Epithelial cell of esophagus (primary cell): ENCODE measurements around the gene DCLK1.

Experiments
- DNase-seq: peaks from one replicate; pipeline ENCODE4 v3.0.0; 2010; ENCODE audit warnings: low read depth
- H3K4me3 ChIP-seq: 2 replicates; pipeline ENCODE4 v1.5.1; 2011; ENCODE audit warnings: mild to moderate bottlenecking, low read length, control low read depth
- TF ChIP-seq, protein P1 (sequence below): IDR thresholded peaks from 2 replicates; pipeline ENCODE4 v1.5.1; 2011; ENCODE audit warnings: low read depth, mild to moderate bottlenecking, low read length, control low read depth, inconsistent platforms; ENCODE audit not compliant: insufficient read depth; ENCODE audit errors: missing control alignments

Gene DCLK1

DNA sequence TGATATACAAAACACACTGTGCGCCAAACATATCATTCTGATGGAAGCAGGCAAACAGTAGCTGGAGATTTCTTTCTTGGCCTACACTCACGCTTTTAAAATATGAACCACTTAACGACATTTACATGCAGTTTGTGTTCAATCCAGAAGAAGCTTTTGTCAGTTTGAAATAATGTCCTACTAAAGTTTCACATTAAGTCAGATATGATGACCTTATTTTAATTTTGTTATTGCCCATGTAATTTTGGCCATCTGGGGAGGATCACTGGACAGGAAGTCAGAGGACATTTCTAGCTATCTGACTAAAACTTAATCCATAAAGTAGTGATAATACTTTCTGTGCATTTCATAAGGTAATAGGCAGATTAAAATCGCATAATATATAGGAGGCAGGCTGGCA, 98.1 kb downstream of the DCLK1 start:
- no peak overlapping the region for H3K4me3 ChIP-seq
- no peak for DNase-seq
- TF ChIP-seq, protein P1, sequence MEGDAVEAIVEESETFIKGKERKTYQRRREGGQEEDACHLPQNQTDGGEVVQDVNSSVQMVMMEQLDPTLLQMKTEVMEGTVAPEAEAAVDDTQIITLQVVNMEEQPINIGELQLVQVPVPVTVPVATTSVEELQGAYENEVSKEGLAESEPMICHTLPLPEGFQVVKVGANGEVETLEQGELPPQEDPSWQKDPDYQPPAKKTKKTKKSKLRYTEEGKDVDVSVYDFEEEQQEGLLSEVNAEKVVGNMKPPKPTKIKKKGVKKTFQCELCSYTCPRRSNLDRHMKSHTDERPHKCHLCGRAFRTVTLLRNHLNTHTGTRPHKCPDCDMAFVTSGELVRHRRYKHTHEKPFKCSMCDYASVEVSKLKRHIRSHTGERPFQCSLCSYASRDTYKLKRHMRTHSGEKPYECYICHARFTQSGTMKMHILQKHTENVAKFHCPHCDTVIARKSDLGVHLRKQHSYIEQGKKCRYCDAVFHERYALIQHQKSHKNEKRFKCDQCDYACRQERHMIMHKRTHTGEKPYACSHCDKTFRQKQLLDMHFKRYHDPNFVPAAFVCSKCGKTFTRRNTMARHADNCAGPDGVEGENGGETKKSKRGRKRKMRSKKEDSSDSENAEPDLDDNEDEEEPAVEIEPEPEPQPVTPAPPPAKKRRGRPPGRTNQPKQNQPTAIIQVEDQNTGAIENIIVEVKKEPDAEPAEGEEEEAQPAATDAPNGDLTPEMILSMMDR: no peak

DNA sequence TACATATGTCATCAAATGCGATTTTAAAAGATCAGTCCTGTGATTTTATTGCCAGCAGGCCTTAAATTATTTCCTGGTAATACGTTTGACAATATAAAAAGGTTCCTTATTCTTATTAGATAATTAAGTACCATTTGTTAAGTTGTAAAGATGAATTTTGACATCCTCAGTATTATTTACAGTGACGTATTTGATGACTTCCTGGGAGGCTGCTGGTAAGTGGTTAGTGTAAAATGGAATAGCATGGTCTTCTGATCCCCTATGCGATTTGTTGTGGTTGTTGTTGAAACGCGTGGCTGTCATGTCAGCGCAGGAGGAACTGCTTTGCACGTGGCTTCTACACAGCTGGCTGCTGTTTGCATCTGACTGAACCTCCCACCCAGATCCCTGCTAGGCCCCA, 99.7 kb downstream of the DCLK1 start:
- TF ChIP-seq, protein P1: no peak
- DNase-seq: no peak
- no peak overlapping the region for H3K4me3 ChIP-seq

DNA sequence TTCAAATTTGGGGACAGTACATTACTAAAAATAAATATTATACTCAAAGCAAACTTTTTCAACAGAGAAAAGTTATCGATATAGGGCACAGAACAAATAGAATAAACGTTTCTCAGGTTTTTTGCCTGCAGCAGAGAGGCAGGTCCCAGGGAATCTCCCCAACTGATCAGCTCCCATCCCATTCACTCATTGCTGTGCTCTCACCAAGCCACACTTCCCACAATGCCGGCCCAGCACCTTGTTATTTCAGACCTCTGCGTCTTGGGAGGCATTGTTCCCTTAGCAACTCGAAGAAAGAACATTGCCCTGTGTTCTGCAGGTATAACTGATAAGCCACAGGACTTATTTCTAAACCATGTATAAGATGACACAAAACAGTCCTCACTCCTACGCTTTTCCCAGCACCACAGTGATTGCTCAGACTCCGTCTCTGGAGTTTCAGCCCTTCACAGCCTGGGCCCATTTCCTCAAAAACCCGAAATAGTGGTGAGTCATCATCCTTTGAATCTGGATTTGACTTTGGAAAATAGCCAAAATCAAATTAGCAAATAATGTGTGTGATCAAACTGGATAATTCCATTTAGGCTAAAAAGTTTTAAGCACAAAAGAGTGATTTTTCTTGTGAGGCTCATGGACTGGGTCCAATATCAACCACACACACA, 100.4 kb downstream of the DCLK1 start:
- H3K4me3 ChIP-seq: no peak overlapping the region
- TF ChIP-seq, protein P1: no peak
- peak; percentile 86 for DNase-seq

DNA sequence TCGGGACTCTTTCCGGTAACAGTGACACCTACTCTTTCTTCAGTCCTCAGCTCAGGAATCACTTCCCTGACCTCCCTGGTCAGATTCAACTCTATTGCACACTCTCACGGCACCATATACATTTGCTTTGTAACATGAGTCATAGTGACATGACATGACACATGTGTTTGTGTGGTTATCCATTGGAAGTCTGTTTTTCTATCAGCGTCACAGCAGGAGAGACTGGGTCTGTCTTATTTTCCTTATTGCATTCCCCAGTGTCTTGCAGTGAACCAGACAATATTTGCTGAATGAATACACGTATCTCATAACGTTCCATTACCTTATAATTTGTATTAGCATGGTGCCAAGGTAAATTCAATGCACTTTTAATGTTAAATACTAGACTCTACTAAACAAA, 102.0 kb downstream of the DCLK1 start:
- TF ChIP-seq, protein P1: no peak
- peak; percentile 69 for DNase-seq
- H3K4me3 ChIP-seq: no peak overlapping the region

DNA sequence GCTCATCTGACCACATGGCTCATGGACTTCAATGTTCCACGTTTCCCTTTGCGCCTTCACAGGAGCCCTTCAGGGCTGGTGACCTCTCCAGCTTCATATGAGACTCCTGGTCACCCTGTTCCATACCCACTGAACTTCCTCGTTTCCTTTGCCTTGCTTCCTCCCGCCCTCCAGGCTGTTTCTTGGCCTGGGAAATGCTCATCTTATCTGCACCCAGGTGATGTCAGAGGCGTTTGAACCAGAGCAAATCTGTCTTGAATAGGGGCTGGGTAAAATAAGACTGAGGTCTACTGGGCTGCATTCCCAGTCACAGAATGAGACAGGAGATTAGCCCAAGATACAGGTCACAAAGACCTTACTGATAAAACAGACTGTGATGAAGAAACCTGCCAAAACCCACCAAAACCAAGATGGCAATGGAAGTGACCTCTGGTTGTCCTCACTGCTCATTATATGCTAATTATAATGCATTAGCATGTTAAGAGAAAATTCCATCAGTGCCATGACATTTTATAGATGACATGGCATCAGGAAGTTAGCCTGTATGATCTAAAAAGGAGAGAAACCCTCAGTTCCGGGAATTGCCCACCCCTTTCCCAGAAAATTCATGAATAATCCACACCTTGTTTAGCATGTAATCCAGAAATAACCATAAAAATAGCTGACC, 102.7 kb downstream of the DCLK1 start:
- no peak overlapping the region for H3K4me3 ChIP-seq
- TF ChIP-seq, protein P1: no peak
- no peak for DNase-seq

DNA sequence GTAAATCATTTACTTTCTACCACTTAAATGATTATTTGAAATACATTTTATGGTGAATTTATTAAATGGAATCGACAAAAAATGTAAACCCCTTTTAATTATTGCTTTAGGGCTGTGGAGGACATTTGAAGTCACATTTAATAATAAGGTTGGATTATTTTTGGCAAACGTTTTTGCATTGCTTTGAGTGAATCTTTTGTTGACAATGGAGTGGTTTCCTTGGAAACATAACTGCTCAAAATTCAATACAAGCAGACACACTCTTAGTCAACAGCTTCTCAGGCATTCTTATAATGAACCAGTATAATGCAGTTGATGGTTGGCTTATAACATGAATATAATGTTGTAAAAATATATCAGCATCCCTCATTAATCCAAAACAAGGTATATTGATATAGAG, 104.7 kb downstream of the DCLK1 start:
- DNase-seq: no peak
- no peak overlapping the region for H3K4me3 ChIP-seq
- TF ChIP-seq, protein P1: no peak

DNA sequence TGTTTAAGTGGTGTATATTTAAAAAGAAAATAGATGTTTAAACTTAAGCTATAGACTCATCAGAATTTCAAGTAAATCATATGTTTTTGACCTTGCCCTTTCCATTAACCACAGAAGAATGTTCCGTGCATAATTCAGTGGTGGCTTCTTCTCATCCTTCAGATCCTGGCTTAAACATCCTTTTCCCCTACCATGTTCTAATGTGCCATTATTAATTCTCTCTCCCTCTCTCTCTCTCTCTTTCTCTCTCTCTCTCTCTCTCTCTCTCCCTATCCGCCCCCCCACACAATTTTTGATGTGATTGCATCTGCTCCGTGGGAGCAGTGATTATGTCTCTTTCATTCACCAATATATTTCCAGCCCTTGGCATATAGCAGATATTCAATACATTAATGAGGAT, 116.4 kb downstream of the DCLK1 start:
- no peak overlapping the region for H3K4me3 ChIP-seq
- DNase-seq: no peak
- TF ChIP-seq, protein P1: no peak
